ENCODE data around the gene SORT1.

DNA sequence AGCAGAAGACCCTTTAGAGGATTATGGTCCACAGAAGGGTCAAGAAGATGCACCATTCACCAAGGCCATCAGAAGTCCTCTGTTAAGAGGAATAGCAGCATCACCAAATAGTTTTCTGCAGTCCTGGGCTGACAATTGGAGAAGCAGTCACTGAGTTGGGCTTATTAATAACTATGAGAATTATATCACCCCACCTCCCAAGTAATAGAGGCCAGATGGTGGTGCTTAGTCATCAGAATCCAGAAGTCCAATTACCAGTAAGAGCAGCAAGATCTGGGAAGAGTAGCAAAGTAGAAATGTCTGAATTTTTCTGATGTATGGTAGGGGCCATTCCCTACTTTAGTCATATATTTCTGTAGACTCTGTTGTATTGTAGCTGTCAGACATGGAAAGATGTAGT lies 34.6 kb upstream of the SORT1 start:
- TF ChIP-seq, protein P1, sequence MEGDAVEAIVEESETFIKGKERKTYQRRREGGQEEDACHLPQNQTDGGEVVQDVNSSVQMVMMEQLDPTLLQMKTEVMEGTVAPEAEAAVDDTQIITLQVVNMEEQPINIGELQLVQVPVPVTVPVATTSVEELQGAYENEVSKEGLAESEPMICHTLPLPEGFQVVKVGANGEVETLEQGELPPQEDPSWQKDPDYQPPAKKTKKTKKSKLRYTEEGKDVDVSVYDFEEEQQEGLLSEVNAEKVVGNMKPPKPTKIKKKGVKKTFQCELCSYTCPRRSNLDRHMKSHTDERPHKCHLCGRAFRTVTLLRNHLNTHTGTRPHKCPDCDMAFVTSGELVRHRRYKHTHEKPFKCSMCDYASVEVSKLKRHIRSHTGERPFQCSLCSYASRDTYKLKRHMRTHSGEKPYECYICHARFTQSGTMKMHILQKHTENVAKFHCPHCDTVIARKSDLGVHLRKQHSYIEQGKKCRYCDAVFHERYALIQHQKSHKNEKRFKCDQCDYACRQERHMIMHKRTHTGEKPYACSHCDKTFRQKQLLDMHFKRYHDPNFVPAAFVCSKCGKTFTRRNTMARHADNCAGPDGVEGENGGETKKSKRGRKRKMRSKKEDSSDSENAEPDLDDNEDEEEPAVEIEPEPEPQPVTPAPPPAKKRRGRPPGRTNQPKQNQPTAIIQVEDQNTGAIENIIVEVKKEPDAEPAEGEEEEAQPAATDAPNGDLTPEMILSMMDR (conservative IDR thresholded peaks at IDR 0.05): no peak
- TF ChIP-seq ZFX (IDR thresholded peaks at IDR 0.05): no peak

All from C4-2B (cell line).